ENCODE measurements around the gene NT5E. TPM values are rescaled to one million over a fixed set of nuclear protein-coding genes. Genes with fewer than 3 reads are reported as not detected.

Gene NT5E
- total RNA-seq, 1 donor from 2014 or later = 17.1 TPM

DNA sequence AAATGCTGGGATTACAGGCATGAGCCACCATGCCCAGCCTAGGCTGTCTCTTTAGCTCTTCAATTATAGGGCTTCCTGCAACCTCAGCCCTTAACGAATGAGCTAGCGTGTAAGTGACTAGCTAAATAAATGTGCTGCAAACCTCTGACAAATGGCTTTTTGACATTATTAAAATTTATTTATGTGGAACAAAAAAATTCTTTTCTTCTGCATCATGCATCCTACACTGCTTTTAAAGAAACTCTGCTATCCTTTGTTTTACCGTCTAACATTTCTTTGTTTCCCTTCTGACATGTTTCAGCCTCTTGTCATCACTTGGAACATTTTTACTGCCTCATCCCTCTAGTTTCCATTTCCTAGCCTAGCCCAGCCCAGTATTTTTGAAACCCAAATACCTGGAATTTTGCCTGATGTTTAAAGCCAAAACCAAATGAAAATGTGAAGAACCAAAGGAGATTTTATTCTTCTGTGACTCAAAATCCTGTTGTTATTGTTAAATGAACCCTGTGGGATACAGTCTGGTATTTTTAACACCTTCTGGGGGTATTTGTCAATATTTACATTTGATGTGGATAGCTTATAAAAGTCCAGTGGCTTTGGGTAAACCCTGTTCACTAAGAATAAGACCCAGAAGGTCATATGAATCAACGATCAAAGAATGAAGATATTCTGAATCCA lies 9.5 kb downstream of the NT5E start:
- intact Hi-C loops (cut with micrococcal nuclease) = no loop called here

- intact Hi-C loops (cut with micrococcal nuclease) = loop anchor here (5.0 kb wide), 2 partner anchors 98 to 132 kb away; partner anchors contain the start of gene SNX14
Measured at GRCh38 chr6:85460154-85460920, 10.5 kb downstream of the NT5E start.

GRCh38 chr6:85460921-85461797 lies 11.3 kb downstream of the NT5E start:
- intact Hi-C loops (cut with micrococcal nuclease) = loop anchor here (1.0 to 5.0 kb wide), 5 partner anchors 11 to 182 kb away; partner anchors contain the start of genes NT5E and SNX14

GRCh38 chr6:85461798-85462170 lies 11.9 kb downstream of the NT5E start:
- intact Hi-C loops (cut with micrococcal nuclease) = loop anchor here (1.0 to 5.0 kb wide), 5 partner anchors 11 to 182 kb away; partner anchors contain the start of genes NT5E and SNX14

DNA sequence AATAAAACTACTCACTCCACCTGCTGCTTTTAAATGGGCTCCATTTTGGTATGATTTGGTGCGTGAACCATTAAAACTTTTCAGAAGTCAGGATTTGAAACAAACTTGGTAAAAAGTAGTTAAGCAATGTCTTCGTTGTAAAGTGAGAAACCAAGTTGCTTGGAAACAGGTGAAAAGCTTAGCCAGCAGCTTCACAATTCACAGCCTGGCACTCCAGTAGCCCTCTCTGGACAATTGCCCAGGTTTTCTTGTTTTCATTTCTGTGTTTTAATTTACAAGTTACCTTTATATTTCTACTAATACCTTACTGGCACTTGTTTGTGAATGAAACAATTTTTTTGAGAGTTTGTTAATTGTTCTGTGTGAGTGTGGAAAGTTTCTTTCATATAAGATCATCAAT lies 12.8 kb downstream of the NT5E start:
- intact Hi-C loops (cut with micrococcal nuclease) = loop anchor here (5.0 kb wide), 2 partner anchors 100 to 130 kb away; partner anchors contain the start of gene SNX14

DNA sequence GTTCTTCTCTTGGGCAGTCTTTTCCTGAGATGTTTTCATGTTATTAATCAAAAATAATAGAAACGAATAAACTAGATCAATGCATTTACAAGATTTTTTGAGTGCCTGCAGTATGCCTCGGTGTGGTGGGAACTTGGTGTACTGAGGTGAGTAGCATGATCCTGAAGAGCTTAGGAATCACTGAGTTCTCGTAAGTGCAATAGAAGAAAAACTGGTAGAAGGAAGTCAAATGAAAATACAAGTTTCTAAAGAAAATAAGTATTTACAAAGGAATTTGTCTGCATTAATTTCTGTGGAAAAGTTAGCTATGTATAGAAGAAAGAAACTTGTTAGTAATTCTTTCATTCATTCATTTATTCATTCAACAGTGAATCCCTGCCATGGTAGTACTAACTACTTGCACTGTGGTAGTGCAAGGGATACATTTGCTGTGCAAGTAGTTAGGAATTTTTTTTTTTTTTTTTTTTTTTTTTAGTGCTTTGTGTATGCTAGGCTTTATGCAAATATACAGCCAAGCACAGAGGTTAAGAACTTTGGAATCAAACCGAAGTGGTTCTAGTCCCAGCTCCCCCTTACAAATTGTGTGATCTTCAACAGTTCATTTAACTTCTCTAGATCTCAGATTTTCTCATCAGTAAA lies 13.9 kb downstream of the NT5E start:
- intact Hi-C loops (cut with micrococcal nuclease) = loop anchor here (5.0 kb wide), 2 partner anchors 101 to 129 kb away; partner anchors contain the start of gene SNX14

GRCh38 chr6:85464260-85464644 lies 14.4 kb downstream of the NT5E start:
- intact Hi-C loops (cut with micrococcal nuclease) = loop anchor here (5.0 kb wide), 2 partner anchors 102 to 128 kb away; partner anchors contain the start of gene SNX14

DNA sequence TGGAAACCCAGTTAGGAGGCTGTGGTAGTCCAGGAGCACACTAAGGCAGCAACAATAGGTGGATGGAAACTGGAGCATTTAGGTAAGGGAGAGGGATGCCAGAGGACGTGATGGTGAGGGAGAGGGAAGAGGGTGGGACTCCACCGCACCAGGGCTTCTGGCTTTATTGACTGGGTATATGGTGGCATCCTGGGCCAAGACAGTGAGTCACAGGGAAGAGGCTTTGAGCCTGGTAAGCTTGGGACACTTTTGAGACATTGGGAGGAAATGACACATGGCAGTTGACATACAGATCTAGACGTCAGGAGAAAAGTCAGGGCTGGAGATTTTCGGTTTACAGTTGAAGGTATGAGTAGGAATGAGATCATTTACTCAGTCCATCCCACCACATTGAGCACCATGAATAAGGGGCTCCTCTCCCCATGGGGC lies 14.9 kb downstream of the NT5E start:
- intact Hi-C loops (cut with micrococcal nuclease) = loop anchor here (5.0 kb wide), 2 partner anchors 102 to 128 kb away; partner anchors contain the start of gene SNX14

GRCh38 chr6:85465762-85466161 lies 15.9 kb downstream of the NT5E start:
- intact Hi-C loops (cut with micrococcal nuclease) = no loop called here

GRCh38 chr6:85468326-85468725 lies 18.4 kb downstream of the NT5E start:
- intact Hi-C loops (cut with micrococcal nuclease) = no loop called here

GRCh38 chr6:85469276-85470022 lies 19.6 kb downstream of the NT5E start:
- intact Hi-C loops (cut with micrococcal nuclease) = no loop called here

DNA sequence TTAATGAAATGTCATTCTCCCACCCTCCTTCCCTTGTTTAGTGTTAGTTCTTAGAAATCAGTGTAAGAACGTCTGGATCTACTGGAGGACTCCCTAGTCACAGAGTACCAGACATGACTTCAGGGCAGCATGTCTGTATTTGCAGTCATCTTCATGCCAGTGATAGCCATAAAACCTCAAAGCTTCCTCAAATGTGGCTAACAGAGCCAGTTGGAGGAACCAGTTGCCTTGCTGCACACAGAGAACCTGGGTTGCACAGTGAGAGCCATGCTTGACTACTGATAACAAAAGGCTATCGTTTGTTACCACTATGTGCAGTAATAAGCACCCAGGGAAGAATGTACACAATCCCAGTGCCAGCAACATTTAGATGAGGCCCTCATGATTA lies 20.1 kb downstream of the NT5E start:
- intact Hi-C loops (cut with micrococcal nuclease) = no loop called here

DNA sequence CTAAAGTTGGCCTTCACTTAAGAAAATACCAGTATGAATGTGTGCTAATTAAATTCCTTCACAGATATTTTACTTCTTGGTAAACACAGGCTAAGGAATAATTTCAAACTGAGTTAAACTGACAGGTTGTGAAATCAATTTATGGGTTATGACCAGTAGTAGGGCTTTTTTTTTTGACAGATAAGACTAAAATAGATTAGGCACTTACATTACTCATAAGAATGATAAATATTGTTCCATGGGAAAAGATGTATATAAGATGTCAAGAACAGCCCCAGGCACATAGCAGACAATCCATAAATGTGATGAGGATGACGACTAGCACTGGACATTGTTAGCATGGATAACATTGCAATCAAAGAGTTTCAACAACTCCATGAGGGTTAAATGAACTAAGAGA lies 22.9 kb downstream of the NT5E start:
- intact Hi-C loops (cut with micrococcal nuclease) = no loop called here

GRCh38 chr6:85473748-85474147 lies 23.9 kb downstream of the NT5E start:
- intact Hi-C loops (cut with micrococcal nuclease) = no loop called here

- intact Hi-C loops (cut with micrococcal nuclease) = no loop called here
Measured at GRCh38 chr6:85476532-85476931, 26.6 kb downstream of the NT5E start.

- intact Hi-C loops (cut with micrococcal nuclease) = no loop called here
Measured at GRCh38 chr6:85479208-85479607, 29.3 kb downstream of the NT5E start.

DNA sequence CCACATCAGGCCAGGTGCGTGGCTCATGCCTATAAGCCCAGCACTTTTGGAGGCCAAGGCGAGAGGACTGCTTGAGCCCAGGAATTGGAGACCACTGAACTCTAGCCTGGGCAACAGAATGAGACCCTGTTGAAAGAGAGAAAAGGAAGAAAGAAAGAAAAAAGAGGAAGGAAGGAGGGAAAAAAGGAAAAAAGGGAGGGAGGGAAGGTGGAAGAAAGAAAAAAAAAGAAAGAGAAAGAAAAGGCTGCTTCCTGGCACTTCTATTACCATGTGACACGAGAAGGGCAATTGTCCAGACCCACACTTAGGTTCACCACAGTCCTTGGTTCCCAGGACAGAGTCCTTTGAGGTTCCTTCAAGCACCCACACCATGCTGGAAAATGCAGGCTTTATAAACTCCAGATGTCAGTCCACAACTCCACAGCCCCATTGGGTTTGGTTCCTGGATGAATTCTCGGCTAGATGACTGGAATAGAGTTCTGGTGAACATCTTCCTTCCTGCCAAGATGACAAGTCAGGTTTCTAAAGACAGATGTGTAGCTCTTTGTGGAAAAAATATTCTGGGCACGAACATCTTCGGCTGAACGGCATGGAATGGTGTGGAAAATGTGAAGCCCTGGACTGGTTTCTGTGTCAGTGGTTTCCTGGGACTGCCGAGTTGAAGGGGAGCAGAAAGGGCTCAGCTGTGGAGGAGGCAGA lies 32.5 kb downstream of the NT5E start:
- intact Hi-C loops (cut with micrococcal nuclease) = loop anchor here (2.0 to 5.0 kb wide), 2 partner anchors 55 to 78 kb away; no protein-coding TSS in a partner anchor

GRCh38 chr6:85482905-85483700 lies 33.2 kb downstream of the NT5E start:
- intact Hi-C loops (cut with micrococcal nuclease) = loop anchor here (1.0 to 5.0 kb wide), 5 partner anchors 22 to 128 kb away; partner anchors contain the start of gene NT5E

Measured in T-helper 2 cell treated with Interferon-gamma antibody and Interleukin-4, amounts not matched to agents 100 ng/mL and 5 ng/mL, for 36 hours (primary cell).